GM12878 (cell line): Measurements from ENCODE around the gene AKAP13. TPM values are rescaled to one million over a fixed set of nuclear protein-coding genes. Genes with fewer than 3 reads are reported as not detected.

Experiments used
- E4F1 ChIP-seq: fragments of 450-650 bp; IDR thresholded peaks from 2 replicates; pipeline ENCODE4 v1.6.1; 2018; ENCODE audit warnings: borderline replicate concordance, mild to moderate bottlenecking; ENCODE audit not compliant: partially characterized antibody
- IKZF2 ChIP-seq, 2 experiments: fragments of 450-650 bp; IDR thresholded peaks; 2 replicates each; pipeline ENCODE4 v1.6.1; 2017; ENCODE audit warnings: mild to moderate bottlenecking in 2 of 2, moderate library complexity in 2 of 2
- KLF5 ChIP-seq: fragments of 450-650 bp; IDR thresholded peaks from 2 replicates; pipeline ENCODE4 v1.6.1; 2014; ENCODE audit warnings: mild to moderate bottlenecking; ENCODE audit not compliant: partially characterized antibody
- MLLT1 ChIP-seq: fragments of 450-650 bp; IDR thresholded peaks from 2 replicates; pipeline ENCODE4 v1.6.1; 2016; ENCODE audit warnings: mild to moderate bottlenecking
- PAX5 ChIP-seq: IDR thresholded peaks from 2 replicates; pipeline ENCODE4 v1.6.1; 2011; ENCODE audit warnings: low read depth, low read length, borderline replicate concordance
- SUPT20H ChIP-seq: IDR thresholded peaks from 2 replicates; pipeline ENCODE4 v1.6.1; 2011; ENCODE audit warnings: low read depth, mild to moderate bottlenecking, low read length, moderate library complexity, borderline replicate concordance; ENCODE audit not compliant: control insufficient read depth
- ZNF24 ChIP-seq: fragments of 450-650 bp; IDR thresholded peaks from 2 replicates; pipeline ENCODE4 v1.6.1; 2017; ENCODE audit warnings: antibody characterized with exemption, mild to moderate bottlenecking
- polyA plus RNA-seq, 11 experiments: library from polyadenylated mRNA; depleted of rRNA in 4 of 11; unstranded in 6 of 11; stranded (reverse) in 5 of 11; fragments of >200 nt; fragmentation: Nextera tagmentation in 4 of 11; fragmentation: Illumina TruSeq in 1 of 11; extraction: Ambion mirVana in 4 of 11; extraction: Trizol in 1 of 11; gene quantifications; 1 replicate in 1 of 11; 2 replicates in 10 of 11; pipeline versions ENCODE4 v1.2.1 to v1.2.3, GENCODE V29; 2011 to 2016; ENCODE audit warnings: inconsistent platforms in 2 of 11, missing spikeins in 2 of 11, low read depth in 1 of 11
- total RNA-seq, 4 experiments: library from RNA; depleted of rRNA in 3 of 4; stranded (reverse); fragments of >200 nt in 3 of 4; fragmentation: Illumina TruSeq in 1 of 4; extraction: Trizol in 1 of 4; gene quantifications; 2 replicates each; pipeline versions ENCODE4 v1.2.1 to v1.2.3, GENCODE V29; 2013 to 2021
- TF ChIP-seq, protein P1 (sequence below): fragments of 450-650 bp; IDR thresholded peaks from 2 replicates; pipeline ENCODE4 v1.6.1; 2017; ENCODE audit warnings: borderline replicate concordance
- TF ChIP-seq, protein P2 (sequence below): IDR thresholded peaks from 2 replicates; pipeline ENCODE4 v1.6.1; 2011; ENCODE audit warnings: borderline replicate concordance, low read depth, mild to moderate bottlenecking, moderate library complexity, low read length; ENCODE audit not compliant: insufficient read depth, poor library complexity, severe bottlenecking
- TF ChIP-seq, protein P3 (sequence below): fragments of 450-650 bp; IDR thresholded peaks from 2 replicates; pipeline ENCODE4 v1.6.1; 2017; ENCODE audit warnings: mild to moderate bottlenecking, moderate library complexity

The AKAP13 gene
- total and polyA plus RNA-seq, 10 of the 15 experiments (the other 5 are each of a cell fraction or from before 2014, with no cell fraction given), result 14.4 to 74.9 (median 55.1) TPM

- 0 out of 2 replicates have a peak, but pooled peaks have one; percentile 18 for TF ChIP-seq MLLT1
- no peak for TF ChIP-seq KLF5
- TF ChIP-seq, protein P1, sequence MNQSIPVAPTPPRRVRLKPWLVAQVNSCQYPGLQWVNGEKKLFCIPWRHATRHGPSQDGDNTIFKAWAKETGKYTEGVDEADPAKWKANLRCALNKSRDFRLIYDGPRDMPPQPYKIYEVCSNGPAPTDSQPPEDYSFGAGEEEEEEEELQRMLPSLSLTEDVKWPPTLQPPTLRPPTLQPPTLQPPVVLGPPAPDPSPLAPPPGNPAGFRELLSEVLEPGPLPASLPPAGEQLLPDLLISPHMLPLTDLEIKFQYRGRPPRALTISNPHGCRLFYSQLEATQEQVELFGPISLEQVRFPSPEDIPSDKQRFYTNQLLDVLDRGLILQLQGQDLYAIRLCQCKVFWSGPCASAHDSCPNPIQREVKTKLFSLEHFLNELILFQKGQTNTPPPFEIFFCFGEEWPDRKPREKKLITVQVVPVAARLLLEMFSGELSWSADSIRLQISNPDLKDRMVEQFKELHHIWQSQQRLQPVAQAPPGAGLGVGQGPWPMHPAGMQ, result no peak
- TF ChIP-seq, protein P2, sequence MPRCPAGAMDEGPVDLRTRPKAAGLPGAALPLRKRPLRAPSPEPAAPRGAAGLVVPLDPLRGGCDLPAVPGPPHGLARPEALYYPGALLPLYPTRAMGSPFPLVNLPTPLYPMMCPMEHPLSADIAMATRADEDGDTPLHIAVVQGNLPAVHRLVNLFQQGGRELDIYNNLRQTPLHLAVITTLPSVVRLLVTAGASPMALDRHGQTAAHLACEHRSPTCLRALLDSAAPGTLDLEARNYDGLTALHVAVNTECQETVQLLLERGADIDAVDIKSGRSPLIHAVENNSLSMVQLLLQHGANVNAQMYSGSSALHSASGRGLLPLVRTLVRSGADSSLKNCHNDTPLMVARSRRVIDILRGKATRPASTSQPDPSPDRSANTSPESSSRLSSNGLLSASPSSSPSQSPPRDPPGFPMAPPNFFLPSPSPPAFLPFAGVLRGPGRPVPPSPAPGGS, result peak; percentile 43
- no peak for TF ChIP-seq SUPT20H
- TF ChIP-seq PAX5, result peak; percentile 65; the same call in 1 of the 2 replicates
- peak in 1 of 2 experiments; percentile 12; a peak in 1 of 4 replicates for TF ChIP-seq IKZF2 (IDR thresholded peaks at IDR 0.05)
- TF ChIP-seq, protein P3, sequence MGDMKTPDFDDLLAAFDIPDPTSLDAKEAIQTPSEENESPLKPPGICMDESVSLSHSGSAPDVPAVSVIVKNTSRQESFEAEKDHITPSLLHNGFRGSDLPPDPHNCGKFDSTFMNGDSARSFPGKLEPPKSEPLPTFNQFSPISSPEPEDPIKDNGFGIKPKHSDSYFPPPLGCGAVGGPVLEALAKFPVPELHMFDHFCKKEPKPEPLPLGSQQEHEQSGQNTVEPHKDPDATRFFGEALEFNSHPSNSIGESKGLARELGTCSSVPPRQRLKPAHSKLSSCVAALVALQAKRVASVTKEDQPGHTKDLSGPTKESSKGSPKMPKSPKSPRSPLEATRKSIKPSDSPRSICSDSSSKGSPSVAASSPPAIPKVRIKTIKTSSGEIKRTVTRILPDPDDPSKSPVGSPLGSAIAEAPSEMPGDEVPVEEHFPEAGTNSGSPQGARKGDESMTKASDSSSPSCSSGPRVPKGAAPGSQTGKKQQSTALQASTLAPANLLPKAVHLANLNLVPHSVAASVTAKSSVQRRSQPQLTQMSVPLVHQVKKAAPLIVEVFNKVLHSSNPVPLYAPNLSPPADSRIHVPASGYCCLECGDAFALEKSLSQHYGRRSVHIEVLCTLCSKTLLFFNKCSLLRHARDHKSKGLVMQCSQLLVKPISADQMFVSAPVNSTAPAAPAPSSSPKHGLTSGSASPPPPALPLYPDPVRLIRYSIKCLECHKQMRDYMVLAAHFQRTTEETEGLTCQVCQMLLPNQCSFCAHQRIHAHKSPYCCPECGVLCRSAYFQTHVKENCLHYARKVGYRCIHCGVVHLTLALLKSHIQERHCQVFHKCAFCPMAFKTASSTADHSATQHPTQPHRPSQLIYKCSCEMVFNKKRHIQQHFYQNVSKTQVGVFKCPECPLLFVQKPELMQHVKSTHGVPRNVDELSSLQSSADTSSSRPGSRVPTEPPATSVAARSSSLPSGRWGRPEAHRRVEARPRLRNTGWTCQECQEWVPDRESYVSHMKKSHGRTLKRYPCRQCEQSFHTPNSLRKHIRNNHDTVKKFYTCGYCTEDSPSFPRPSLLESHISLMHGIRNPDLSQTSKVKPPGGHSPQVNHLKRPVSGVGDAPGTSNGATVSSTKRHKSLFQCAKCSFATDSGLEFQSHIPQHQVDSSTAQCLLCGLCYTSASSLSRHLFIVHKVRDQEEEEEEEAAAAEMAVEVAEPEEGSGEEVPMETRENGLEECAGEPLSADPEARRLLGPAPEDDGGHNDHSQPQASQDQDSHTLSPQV, result peak; percentile 5; the same call in 1 of the 2 replicates
- no peak for TF ChIP-seq ZNF24
- no peak for TF ChIP-seq E4F1
These were observed 331.3 kb downstream of the AKAP13 start (continued) for GRCh38 chr15:85711580-85712192.
